ENCODE results near the gene MTMR3.

DNA sequence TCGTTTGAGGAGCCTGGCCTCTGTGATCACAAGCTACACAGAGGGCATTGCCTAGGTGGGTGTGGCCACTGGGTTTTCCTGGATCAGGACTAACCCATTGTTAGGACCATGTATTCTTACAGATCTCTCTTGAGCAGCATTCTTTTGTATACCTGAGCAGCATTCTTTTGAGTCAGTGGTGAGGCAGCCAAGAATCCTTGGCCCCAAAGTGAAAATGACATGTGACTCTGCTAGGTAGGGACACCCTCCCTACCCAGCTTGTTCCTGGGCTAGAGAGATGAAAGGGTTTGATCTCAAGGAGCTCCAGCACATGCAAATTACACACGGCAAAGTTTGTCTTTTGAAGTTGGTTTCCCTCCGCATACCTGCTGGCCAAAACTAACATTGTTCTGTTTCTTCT is 142.2 kb downstream of the MTMR3 start:
- TF ChIP-seq, protein P1, sequence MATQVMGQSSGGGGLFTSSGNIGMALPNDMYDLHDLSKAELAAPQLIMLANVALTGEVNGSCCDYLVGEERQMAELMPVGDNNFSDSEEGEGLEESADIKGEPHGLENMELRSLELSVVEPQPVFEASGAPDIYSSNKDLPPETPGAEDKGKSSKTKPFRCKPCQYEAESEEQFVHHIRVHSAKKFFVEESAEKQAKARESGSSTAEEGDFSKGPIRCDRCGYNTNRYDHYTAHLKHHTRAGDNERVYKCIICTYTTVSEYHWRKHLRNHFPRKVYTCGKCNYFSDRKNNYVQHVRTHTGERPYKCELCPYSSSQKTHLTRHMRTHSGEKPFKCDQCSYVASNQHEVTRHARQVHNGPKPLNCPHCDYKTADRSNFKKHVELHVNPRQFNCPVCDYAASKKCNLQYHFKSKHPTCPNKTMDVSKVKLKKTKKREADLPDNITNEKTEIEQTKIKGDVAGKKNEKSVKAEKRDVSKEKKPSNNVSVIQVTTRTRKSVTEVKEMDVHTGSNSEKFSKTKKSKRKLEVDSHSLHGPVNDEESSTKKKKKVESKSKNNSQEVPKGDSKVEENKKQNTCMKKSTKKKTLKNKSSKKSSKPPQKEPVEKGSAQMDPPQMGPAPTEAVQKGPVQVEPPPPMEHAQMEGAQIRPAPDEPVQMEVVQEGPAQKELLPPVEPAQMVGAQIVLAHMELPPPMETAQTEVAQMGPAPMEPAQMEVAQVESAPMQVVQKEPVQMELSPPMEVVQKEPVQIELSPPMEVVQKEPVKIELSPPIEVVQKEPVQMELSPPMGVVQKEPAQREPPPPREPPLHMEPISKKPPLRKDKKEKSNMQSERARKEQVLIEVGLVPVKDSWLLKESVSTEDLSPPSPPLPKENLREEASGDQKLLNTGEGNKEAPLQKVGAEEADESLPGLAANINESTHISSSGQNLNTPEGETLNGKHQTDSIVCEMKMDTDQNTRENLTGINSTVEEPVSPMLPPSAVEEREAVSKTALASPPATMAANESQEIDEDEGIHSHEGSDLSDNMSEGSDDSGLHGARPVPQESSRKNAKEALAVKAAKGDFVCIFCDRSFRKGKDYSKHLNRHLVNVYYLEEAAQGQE (IDR thresholded peaks at IDR 0.05; ENCODE audit: insufficient read depth in 1 of 2, low read depth in 2 of 2, low read length in 2 of 2): no peak
- TF ChIP-seq POLR2AphosphoS5 (IDR thresholded peaks at IDR 0.05; ENCODE audit: low read depth, low read length): no peak
- no peak for TF ChIP-seq TAF1 (IDR thresholded peaks at IDR 0.05; ENCODE audit: borderline replicate concordance, insufficient read depth, low read length)
- no peak for TF ChIP-seq SIN3A (IDR thresholded peaks at IDR 0.05; ENCODE audit: borderline replicate concordance, insufficient read depth, low read length)
- no peak for TF ChIP-seq FOXP2 (optimal IDR thresholded peaks at IDR 0.05; ENCODE audit: borderline replicate concordance, extremely low read depth, extremely low read length, insufficient read depth)

All from PFSK-1 (cell line).